Measurements from ENCODE around the gene KSR1. TPM values are rescaled to one million over a fixed set of nuclear protein-coding genes. Genes with fewer than 3 reads are reported as not detected.

The KSR1 gene
- total and polyA plus RNA-seq, 4 donors, result 23.0 to 71.1 (median 47.0) TPM

- WGBS (ENCODE audit: insufficient coverage), result 88% methylated on average over 6 of the region's 8 CpGs
Measured at GRCh38 chr17:27562777-27563455, 106.7 kb downstream of the KSR1 start.

GRCh38 chr17:27563532-27563931 is 107.3 kb downstream of the KSR1 start:
- Histone ChIP-seq H3K4me1 (ENCODE audit: control insufficient read depth, insufficient read depth, low read length) (peaks cover 36% of the 10 kb centered on the region), H3K27me3 (ENCODE audit: control insufficient read depth, insufficient read depth, low read length) (no peaks in the 10 kb centered on the region), H3K9me3 (ENCODE audit: control insufficient read depth, insufficient read depth, low read length) (no peaks in the 10 kb centered on the region), H3K4me3 (ENCODE audit: low read depth, low read length) (no peak overlapping the region), H3K36me3 (ENCODE audit: control insufficient read depth, insufficient read depth, low read length) (peaks cover 13% of the 10 kb centered on the region), H3K27ac (ENCODE audit: low read depth, low read length) (no peak overlapping the region)
- no peak for DNase-seq (ENCODE audit: low read depth in 4 of 6, low spot score in 6 of 6)
- WGBS (ENCODE audit: insufficient coverage), result 96% methylated on average over 3 of the region's 7 CpGs

More at GRCh38 chr17:27562777-27563455, 106.7 kb downstream of the KSR1 start:
- no peak overlapping the region for H3K4me3 ChIP-seq (ENCODE audit: low read depth, low read length)
- peaks cover 29% of the 10 kb centered on the region for H3K4me1 ChIP-seq (ENCODE audit: control insufficient read depth, insufficient read depth, low read length)
- H3K9me3 ChIP-seq (ENCODE audit: control insufficient read depth, insufficient read depth, low read length), result no peaks in the 10 kb centered on the region
- H3K27me3 ChIP-seq (ENCODE audit: control insufficient read depth, insufficient read depth, low read length), result no peaks in the 10 kb centered on the region
- H3K27ac ChIP-seq (ENCODE audit: low read depth, low read length), result no peak overlapping the region
- H3K36me3 ChIP-seq (ENCODE audit: control insufficient read depth, insufficient read depth, low read length), result peaks cover 11% of the 10 kb centered on the region
- no peak for DNase-seq (ENCODE audit: low read depth in 4 of 6, low spot score in 6 of 6)

GRCh38 chr17:27564463-27564862 is 108.2 kb downstream of the KSR1 start:
- no peak overlapping the region for H3K4me3 ChIP-seq (ENCODE audit: low read depth, low read length)
- H3K27ac ChIP-seq (ENCODE audit: low read depth, low read length), result no peak overlapping the region
- WGBS (ENCODE audit: insufficient coverage), result 100% methylated on average over 1 of the region's 2 CpGs
- no peaks in the 10 kb centered on the region for H3K27me3 ChIP-seq (ENCODE audit: control insufficient read depth, insufficient read depth, low read length)
- peaks cover 13% of the 10 kb centered on the region for H3K36me3 ChIP-seq (ENCODE audit: control insufficient read depth, insufficient read depth, low read length)
- no peak for DNase-seq (ENCODE audit: low read depth in 4 of 6, low spot score in 6 of 6)
- no peaks in the 10 kb centered on the region for H3K9me3 ChIP-seq (ENCODE audit: control insufficient read depth, insufficient read depth, low read length)
- peaks cover 33% of the 10 kb centered on the region for H3K4me1 ChIP-seq (ENCODE audit: control insufficient read depth, insufficient read depth, low read length)

GRCh38 chr17:27565874-27566670 is 109.8 kb downstream of the KSR1 start:
- peaks cover 24% of the 10 kb centered on the region for H3K4me1 ChIP-seq (ENCODE audit: control insufficient read depth, insufficient read depth, low read length)
- no peaks in the 10 kb centered on the region for H3K27me3 ChIP-seq (ENCODE audit: control insufficient read depth, insufficient read depth, low read length)
- H3K4me3 ChIP-seq (ENCODE audit: low read depth, low read length), result no peak overlapping the region
- 87% methylated on average over 8 of the region's 11 CpGs for WGBS (ENCODE audit: insufficient coverage)
- no peak for DNase-seq (ENCODE audit: low read depth in 4 of 6, low spot score in 6 of 6)
- no peak overlapping the region for H3K27ac ChIP-seq (ENCODE audit: low read depth, low read length)
- H3K9me3 ChIP-seq (ENCODE audit: control insufficient read depth, insufficient read depth, low read length), result no peaks in the 10 kb centered on the region
- peaks cover 12% of the 10 kb centered on the region for H3K36me3 ChIP-seq (ENCODE audit: control insufficient read depth, insufficient read depth, low read length)

GRCh38 chr17:27566671-27567562 is 110.7 kb downstream of the KSR1 start:
- Histone ChIP-seq H3K9me3 (ENCODE audit: control insufficient read depth, insufficient read depth, low read length) (no peaks in the 10 kb centered on the region), H3K36me3 (ENCODE audit: control insufficient read depth, insufficient read depth, low read length) (peaks cover 19% of the 10 kb centered on the region), H3K27me3 (ENCODE audit: control insufficient read depth, insufficient read depth, low read length) (no peaks in the 10 kb centered on the region), H3K4me3 (ENCODE audit: low read depth, low read length) (no peak overlapping the region), H3K27ac (ENCODE audit: low read depth, low read length) (no peak overlapping the region), H3K4me1 (ENCODE audit: control insufficient read depth, insufficient read depth, low read length) (peaks cover 27% of the 10 kb centered on the region)
- DNase-seq (ENCODE audit: low read depth in 4 of 6, low spot score in 6 of 6), result no peak
- 91% methylated on average over 12 of the region's 14 CpGs for WGBS (ENCODE audit: insufficient coverage)

GRCh38 chr17:27567563-27567859 is 111.3 kb downstream of the KSR1 start:
- 99% methylated on average over 5 of the region's 5 CpGs for WGBS (ENCODE audit: insufficient coverage)
- Histone ChIP-seq H3K27me3 (ENCODE audit: control insufficient read depth, insufficient read depth, low read length) (no peaks in the 10 kb centered on the region), H3K9me3 (ENCODE audit: control insufficient read depth, insufficient read depth, low read length) (no peaks in the 10 kb centered on the region), H3K27ac (ENCODE audit: low read depth, low read length) (no peak overlapping the region), H3K36me3 (ENCODE audit: control insufficient read depth, insufficient read depth, low read length) (peaks cover 19% of the 10 kb centered on the region), H3K4me3 (ENCODE audit: low read depth, low read length) (no peak overlapping the region), H3K4me1 (ENCODE audit: control insufficient read depth, insufficient read depth, low read length) (peaks cover 27% of the 10 kb centered on the region)
- no peak for DNase-seq (ENCODE audit: low read depth in 4 of 6, low spot score in 6 of 6)

GRCh38 chr17:27568216-27568615 is 112.0 kb downstream of the KSR1 start:
- H3K4me3 ChIP-seq (ENCODE audit: low read depth, low read length), result no peak overlapping the region
- no peaks in the 10 kb centered on the region for H3K9me3 ChIP-seq (ENCODE audit: control insufficient read depth, insufficient read depth, low read length)
- H3K27ac ChIP-seq (ENCODE audit: low read depth, low read length), result no peak overlapping the region
- WGBS (ENCODE audit: insufficient coverage), result 79% methylated on average over 7 of the region's 9 CpGs
- H3K36me3 ChIP-seq (ENCODE audit: control insufficient read depth, insufficient read depth, low read length), result peaks cover 19% of the 10 kb centered on the region
- no peaks in the 10 kb centered on the region for H3K27me3 ChIP-seq (ENCODE audit: control insufficient read depth, insufficient read depth, low read length)
- peaks cover 27% of the 10 kb centered on the region for H3K4me1 ChIP-seq (ENCODE audit: control insufficient read depth, insufficient read depth, low read length)
- no peak for DNase-seq (ENCODE audit: low read depth in 4 of 6, low spot score in 6 of 6)

- H3K27ac ChIP-seq (ENCODE audit: low read depth, low read length), result no peak overlapping the region
- H3K9me3 ChIP-seq (ENCODE audit: control insufficient read depth, insufficient read depth, low read length), result no peaks in the 10 kb centered on the region
- no peak for DNase-seq (ENCODE audit: low read depth in 4 of 6, low spot score in 6 of 6)
- H3K27me3 ChIP-seq (ENCODE audit: control insufficient read depth, insufficient read depth, low read length), result no peaks in the 10 kb centered on the region
- peaks cover 19% of the 10 kb centered on the region for H3K36me3 ChIP-seq (ENCODE audit: control insufficient read depth, insufficient read depth, low read length)
- peaks cover 27% of the 10 kb centered on the region for H3K4me1 ChIP-seq (ENCODE audit: control insufficient read depth, insufficient read depth, low read length)
- no peak overlapping the region for H3K4me3 ChIP-seq (ENCODE audit: low read depth, low read length)
- WGBS (ENCODE audit: insufficient coverage), result 80% methylated on average over 2 of the region's 5 CpGs
Measured at GRCh38 chr17:27568811-27569210, 112.6 kb downstream of the KSR1 start.

- Histone ChIP-seq H3K4me3 (ENCODE audit: low read depth, low read length) (no peak overlapping the region), H3K9me3 (ENCODE audit: control insufficient read depth, insufficient read depth, low read length) (no peaks in the 10 kb centered on the region), H3K4me1 (ENCODE audit: control insufficient read depth, insufficient read depth, low read length) (peaks cover 27% of the 10 kb centered on the region), H3K27me3 (ENCODE audit: control insufficient read depth, insufficient read depth, low read length) (no peaks in the 10 kb centered on the region), H3K36me3 (ENCODE audit: control insufficient read depth, insufficient read depth, low read length) (peaks cover 19% of the 10 kb centered on the region), H3K27ac (ENCODE audit: low read depth, low read length) (no peak overlapping the region)
- WGBS (ENCODE audit: insufficient coverage), result 70% methylated on average over 2 of the region's 6 CpGs
- DNase-seq (ENCODE audit: low read depth in 4 of 6, low spot score in 6 of 6), result no peak
Measured at GRCh38 chr17:27569257-27569722, 113.0 kb downstream of the KSR1 start.
